Left lung (tissue), 10 donors: ENCODE measurements around the gene SYS1. TPM values are rescaled to one million over a fixed set of nuclear protein-coding genes. Genes with fewer than 3 reads are reported as not detected.

ENCODE experiments used
- ATAC-seq: fragments of 200-7000 bp; cut with Tn5 transposase; one replicate; pipeline ENCODE4 v1.9.1; 2020; ENCODE audit warnings: moderate library complexity
- DNase-seq, 4 donors: peaks; one replicate each; pipeline ENCODE4 v3.0.0-alpha.2; 2013 to 2020
- H3K27ac ChIP-seq, 2 donors: fragments of 200-600 bp; sonication (generic) in 1 of 2; one replicate each; pipeline versions ENCODE4 v1.5.0 to v1.8.0; 2020 to 2021
- H3K27me3 ChIP-seq, 2 donors: fragments of 200-600 bp; sonication (generic) in 1 of 2; one replicate each; pipeline versions ENCODE4 v1.5.0 to v1.8.0; 2020 to 2021
- H3K36me3 ChIP-seq, 2 donors: fragments of 200-600 bp; sonication (generic) in 1 of 2; one replicate each; pipeline versions ENCODE4 v1.5.0 to v1.8.0; 2020 to 2021
- H3K4me1 ChIP-seq, 2 donors: fragments of 200-600 bp; one replicate each; pipeline ENCODE4 v1.8.0; 2021
- H3K4me3 ChIP-seq, 2 donors: fragments of 200-600 bp; sonication (generic) in 1 of 2; one replicate each; pipeline versions ENCODE4 v1.5.0 to v1.8.0; 2020 to 2021; ENCODE audit warnings: mild to moderate bottlenecking in 1 of 2
- H3K9me3 ChIP-seq, 2 donors: fragments of 200-600 bp; sonication (generic) in 1 of 2; one replicate each; pipeline versions ENCODE4 v1.5.0 to v1.8.0; 2020 to 2021
- CTCF ChIP-seq, 2 donors: fragments of 200-600 bp; sonication (generic) in 1 of 2; IDR thresholded peaks; one replicate each; pipeline versions ENCODE4 v1.5.0 to v1.8.0; 2021; ENCODE audit warnings: antibody characterized with exemption in 2 of 2
- intact Hi-C, 2 donors: fragments of 100-400 bp; cut with DNase I; formaldehyde crosslinking; loops; one replicate each; pipeline versions ENCODE4 v1.11.2 to v1.14.2; 2022
- polyA plus RNA-seq, 6 donors: library from polyadenylated mRNA; unstranded; fragments of 120-200 nt; gene quantifications; one replicate each; pipeline ENCODE4 v1.2.1, GENCODE V29; 2013; ENCODE audit not compliant: insufficient read length in 6 of 6
- total RNA-seq, 2 donors: library from RNA; stranded (reverse); fragmentation: NEBNext Ultra II Directional; extraction: Animal tissue kit (Norgen Biotek cat#: 25700); gene quantifications; one replicate each; pipeline ENCODE4 v1.2.1, GENCODE V29; 2021
- donor health status: DM: no; HTN: yes; CAD: no.
- donor health status: DM: no; HTN: no; CAD: no.

SYS1 gene
- total and polyA plus RNA-seq, 8 donors = 20.8 to 48.8 (median 24.1) TPM

- DNase-seq (no peak), ATAC-seq (no peak)
- Histone ChIP-seq H3K27me3 (no peaks in the 10 kb centered on the region), H3K27ac (no peak overlapping the region), H3K9me3 (no peaks in the 10 kb centered on the region), H3K4me1 (peaks cover 0 to 17% of the 10 kb centered on the region in 2 donors), H3K4me3 (no peak overlapping the region), H3K36me3 (peaks cover 0 to 8% of the 10 kb centered on the region in 2 donors)
- TF ChIP-seq CTCF (IDR thresholded peaks at IDR 0.05) = no peak
- intact Hi-C loops = no loop called here
Observed at GRCh38 chr20:45374966-45375365, 12.0 kb downstream of the SYS1 start.

- no peak overlapping the region for H3K27ac ChIP-seq
- H3K4me3 ChIP-seq = no peak overlapping the region
- H3K9me3 ChIP-seq = no peaks in the 10 kb centered on the region
- H3K36me3 ChIP-seq = peaks cover 0 to 8% of the 10 kb centered on the region in 2 donors
- TF ChIP-seq CTCF (IDR thresholded peaks at IDR 0.05) = no peak
- no peaks in the 10 kb centered on the region for H3K27me3 ChIP-seq
- peak; percentile 79 for ATAC-seq
- DNase-seq = peak in 2 of 4 donors; percentile 32 to 65
- H3K4me1 ChIP-seq = peaks cover 0 to 14% of the 10 kb centered on the region in 2 donors
- intact Hi-C loops = no loop called here
Observed at GRCh38 chr20:45377269-45377668, 14.3 kb downstream of the SYS1 start.

GRCh38 chr20:45378191-45378590 lies 15.2 kb downstream of the SYS1 start, which contains the start of gene TP53TG5:
Gene TP53TG5 (minus strand): TSS chr20:45378325. CDS start chr20:45378236, 89 bp downstream.
- H3K36me3 ChIP-seq = peaks cover 0 to 8% of the 10 kb centered on the region in 2 donors
- no peak for TF ChIP-seq CTCF (IDR thresholded peaks at IDR 0.05)
- no peaks in the 10 kb centered on the region for H3K9me3 ChIP-seq
- DNase-seq (no peak), ATAC-seq (no peak)
- H3K27ac ChIP-seq = no peak within 1 kb of the TSS
- intact Hi-C loops = no loop called here
- H3K4me3 ChIP-seq = no peak within 1 kb of the TSS
- peaks cover 0 to 5% of the 10 kb centered on the region in 2 donors for H3K4me1 ChIP-seq
- H3K27me3 ChIP-seq = no peaks in the 10 kb centered on the region

- ATAC-seq (no peak), DNase-seq (no peak)
- no peak overlapping the region for H3K4me3 ChIP-seq
- intact Hi-C loops = no loop called here
- no peaks in the 10 kb centered on the region for H3K27me3 ChIP-seq
- H3K4me1 ChIP-seq = no peaks in the 10 kb centered on the region
- H3K9me3 ChIP-seq = no peaks in the 10 kb centered on the region
- no peak overlapping the region for H3K27ac ChIP-seq
- TF ChIP-seq CTCF (IDR thresholded peaks at IDR 0.05) = no peak
- H3K36me3 ChIP-seq = no peaks in the 10 kb centered on the region
Observed at GRCh38 chr20:45387274-45387673, 24.3 kb downstream of the SYS1 start.

GRCh38 chr20:45390931-45391330 lies 28.0 kb downstream of the SYS1 start:
- intact Hi-C loops = no loop called here
- Histone ChIP-seq H3K9me3 (no peaks in the 10 kb centered on the region), H3K36me3 (no peaks in the 10 kb centered on the region), H3K27ac (no peak overlapping the region), H3K27me3 (no peaks in the 10 kb centered on the region), H3K4me3 (no peak overlapping the region), H3K4me1 (no peaks in the 10 kb centered on the region)
- TF ChIP-seq CTCF (IDR thresholded peaks at IDR 0.05) = no peak
- ATAC-seq = no peak
- no peak for DNase-seq
